ENCODE results near the gene UGT3A2.

UGT3A2 gene

DNA sequence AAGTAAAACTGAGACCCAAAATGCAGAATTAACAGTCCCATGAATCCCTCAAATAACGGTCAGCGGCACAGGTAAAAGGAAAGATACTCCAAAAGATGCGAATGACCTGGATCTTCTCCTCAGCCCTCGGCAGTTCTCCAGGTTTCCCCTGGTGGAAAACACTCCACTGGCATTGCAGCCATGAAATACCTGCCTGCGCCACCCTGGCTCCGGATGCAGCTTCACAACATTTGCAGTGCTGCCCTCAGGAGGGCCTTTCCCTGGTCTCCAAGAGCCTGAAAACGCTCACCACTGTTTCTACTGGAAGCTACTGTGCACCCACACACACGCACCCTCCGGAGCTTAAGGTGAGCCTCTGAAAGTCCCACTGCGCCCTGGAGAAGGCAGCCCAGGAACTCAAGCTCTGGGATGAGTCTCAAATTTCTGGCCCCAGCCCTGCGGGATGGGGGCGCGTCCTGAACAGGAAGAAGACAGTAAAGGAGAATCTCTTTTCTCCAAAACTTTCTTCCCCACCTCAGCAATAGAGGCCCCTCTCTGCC, 612 bp downstream of the UGT3A2 start:
- TF ChIP-seq CTCF (conservative IDR thresholded peaks at IDR 0.05; ENCODE audit: low read depth, low read length), result no peak
- H3K4me3 ChIP-seq (ENCODE audit: low read depth, low read length), result no peak overlapping the region
- no peak for DNase-seq (ENCODE audit: low read depth)

GRCh38 chr5:36060420-36060887, 6.2 kb downstream of the UGT3A2 start:
- peak; percentile 27 for DNase-seq (ENCODE audit: low read depth)
- no peak overlapping the region for H3K4me3 ChIP-seq (ENCODE audit: low read depth, low read length)
- peak; percentile 35 for TF ChIP-seq CTCF (conservative IDR thresholded peaks at IDR 0.05; ENCODE audit: low read depth, low read length)

DNA sequence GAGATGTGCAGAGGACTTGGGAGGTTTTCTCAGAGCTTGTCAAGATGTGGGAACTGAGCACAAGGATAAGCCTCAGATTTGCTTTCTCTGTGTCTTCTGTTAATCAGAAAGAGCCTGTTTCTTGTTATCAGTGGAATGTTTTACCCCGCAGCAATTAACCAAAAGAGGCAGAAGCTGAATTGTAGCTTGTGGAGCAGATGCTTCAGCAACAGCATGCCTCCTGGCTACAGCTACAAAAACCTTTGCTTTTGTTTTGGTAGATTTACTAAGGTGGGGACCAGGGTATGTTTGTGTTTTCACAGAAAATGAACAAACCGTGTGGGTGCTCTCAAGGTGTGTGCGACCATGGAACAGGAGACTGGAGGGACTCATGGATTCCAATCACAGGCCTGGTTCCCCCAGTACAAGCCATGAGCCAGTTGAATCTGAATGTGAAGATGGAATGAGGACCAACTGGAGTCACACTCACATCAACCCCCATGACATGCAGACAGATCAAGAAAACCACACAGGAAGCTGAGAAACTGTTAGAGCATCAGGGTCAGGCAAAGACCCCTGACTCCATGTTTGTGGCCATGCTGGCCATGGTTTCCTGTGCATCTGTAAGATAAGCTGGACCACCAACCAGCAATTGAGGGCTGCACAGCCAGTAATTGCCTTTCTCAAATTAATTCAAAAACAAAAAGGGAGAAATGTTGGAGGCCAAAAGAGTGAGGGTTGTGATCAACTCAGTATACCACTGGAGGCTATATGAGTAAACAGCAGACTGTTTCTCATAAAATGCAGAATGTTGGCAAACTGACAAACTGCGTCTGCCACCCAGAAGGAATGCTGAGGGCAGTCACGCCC, 6.9 kb downstream of the UGT3A2 start:
- H3K4me3 ChIP-seq (ENCODE audit: low read depth, low read length), result no peak overlapping the region
- no peak for DNase-seq (ENCODE audit: low read depth)
- no peak for TF ChIP-seq CTCF (conservative IDR thresholded peaks at IDR 0.05; ENCODE audit: low read depth, low read length)

GRCh38 chr5:36058776-36059175, 7.9 kb downstream of the UGT3A2 start:
- DNase-seq (ENCODE audit: low read depth), result no peak
- TF ChIP-seq CTCF (conservative IDR thresholded peaks at IDR 0.05; ENCODE audit: low read depth, low read length), result no peak

DNA sequence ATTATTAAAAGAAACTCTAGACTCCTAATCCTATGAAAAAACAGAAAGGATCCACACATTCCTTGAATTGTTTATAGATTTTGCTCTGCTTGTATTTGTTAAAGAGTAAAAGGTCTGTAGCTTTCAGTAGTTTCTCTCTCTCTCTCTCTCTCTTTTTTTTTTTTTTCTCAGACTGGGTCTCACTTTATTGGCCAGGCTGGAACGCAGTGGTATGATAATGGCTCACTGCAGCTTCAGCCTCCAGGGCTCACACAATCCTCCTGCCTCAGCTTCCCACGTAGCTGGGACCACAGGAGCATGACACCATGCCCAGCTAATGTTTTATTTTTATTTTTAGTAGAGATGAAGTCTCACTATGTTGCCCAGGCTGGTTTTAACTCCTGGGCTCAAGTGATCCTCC, 9.3 kb downstream of the UGT3A2 start:
- no peak for DNase-seq (ENCODE audit: low read depth)
- H3K4me3 ChIP-seq (ENCODE audit: low read depth, low read length), result no peak overlapping the region
- TF ChIP-seq CTCF (conservative IDR thresholded peaks at IDR 0.05; ENCODE audit: low read depth, low read length), result no peak

More at GRCh38 chr5:36058776-36059175, 7.9 kb downstream of the UGT3A2 start:
- H3K4me3 ChIP-seq (ENCODE audit: low read depth, low read length), result no peak overlapping the region

- TF ChIP-seq CTCF (conservative IDR thresholded peaks at IDR 0.05; ENCODE audit: low read depth, low read length), result no peak
- DNase-seq (ENCODE audit: low read depth), result no peak
- no peak overlapping the region for H3K4me3 ChIP-seq (ENCODE audit: low read depth, low read length)
These were observed 10.3 kb downstream of the UGT3A2 start for GRCh38 chr5:36056422-36056821.
